ENCODE results near the gene USP20.

DNA sequence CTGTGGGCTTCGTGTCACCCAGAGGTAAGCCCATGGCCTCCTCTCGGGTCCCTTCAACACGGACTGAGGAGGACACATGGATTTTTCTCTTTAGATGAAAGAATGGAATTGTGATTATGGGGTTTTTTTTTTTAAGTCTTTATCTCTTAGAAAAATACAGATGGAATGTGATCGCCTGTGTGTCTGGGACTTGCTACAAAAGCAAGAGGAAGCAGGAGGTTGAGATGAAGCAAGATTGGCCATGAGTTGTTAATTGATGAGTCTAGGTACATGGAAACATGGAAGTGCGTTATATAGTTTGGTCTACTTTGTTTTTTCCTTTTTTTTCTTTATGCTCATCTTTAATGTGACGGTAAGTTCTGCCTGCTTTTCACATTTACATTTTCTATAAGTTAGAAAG lies 14.6 kb downstream of the USP20 start:
- TF ChIP-seq CTCF (conservative IDR thresholded peaks at IDR 0.05) (no peak), EZH2 (IDR thresholded peaks at IDR 0.05; ENCODE audit: low read depth) (no peak)

All from PC-9 (cell line).